Caki2 (cell line): ENCODE measurements around the gene HYI. TPM values are rescaled to one million over a fixed set of nuclear protein-coding genes. Genes with fewer than 3 reads are reported as not detected.
"Not testable (repeated sequence)": the region's sequence is repeated elsewhere in the genome, so short reads cannot be mapped to it uniquely, and the experiment has no call there.

Experiments used
- DNase-seq: peaks from one replicate; pipeline ENCODE4 v3.0.0-alpha.2; 2015; ENCODE audit warnings: low read depth
- in situ Hi-C: cut with HindIII; loops from 2 replicates; pipeline ENCODE4 v1.10.0; 2016; ENCODE audit warnings: low sequenced_read_pairs, low pct_unique_long_range_greater_than_20kb, mixed read lengths
- total RNA-seq: library from RNA; depleted of rRNA; stranded (reverse); fragments of >200 nt; shearing (Covaris generic); gene quantifications from 2 replicates; pipeline ENCODE4 v1.2.3, GENCODE V29; 2014; ENCODE audit warnings: low replicate concordance; rRNA removed

HYI gene
- total RNA-seq, 1 experiment from 2014 or later = 79.4 TPM

GRCh38 chr1:43420874-43421273 lies 32.9 kb downstream of the HYI start:
- no peak for DNase-seq
- in situ Hi-C loops = no loop called here

- in situ Hi-C loops = no loop called here
- DNase-seq = no peak
Measured at GRCh38 chr1:43419627-43420425, 33.9 kb downstream of the HYI start.

- in situ Hi-C loops = no loop called here
- DNase-seq = no peak
Measured at GRCh38 chr1:43418858-43419257, 34.9 kb downstream of the HYI start.

- in situ Hi-C loops = no loop called here
- DNase-seq = no peak
Measured at GRCh38 chr1:43415901-43416300, 37.8 kb downstream of the HYI start.

GRCh38 chr1:43414634-43415223 lies 39.0 kb downstream of the HYI start:
- in situ Hi-C loops = no loop called here
- peak; percentile 48 for DNase-seq

GRCh38 chr1:43413426-43413825 lies 40.3 kb downstream of the HYI start:
- in situ Hi-C loops, DNase-seq: not testable (repeated sequence)

- DNase-seq = no peak
- in situ Hi-C loops = no loop called here
Measured at GRCh38 chr1:43410571-43410970, 43.2 kb downstream of the HYI start.

GRCh38 chr1:43405876-43406234 lies 47.9 kb downstream of the HYI start:
- in situ Hi-C loops = no loop called here

GRCh38 chr1:43405219-43405875 lies 48.4 kb downstream of the HYI start:
- no peak for DNase-seq
- in situ Hi-C loops = no loop called here

More at GRCh38 chr1:43405876-43406234, 47.9 kb downstream of the HYI start:
- DNase-seq = no peak

- in situ Hi-C loops = no loop called here
- DNase-seq = no peak
Measured at GRCh38 chr1:43404353-43404752, 49.4 kb downstream of the HYI start.

- no peak for DNase-seq
- in situ Hi-C loops = no loop called here
Measured at GRCh38 chr1:43402089-43402865, 51.5 kb downstream of the HYI start.

Other genes starting within 250 kb of the HYI start
- gene TMEM125, start 183.9 kb downstream of the HYI start, total RNA-seq = not detected in 2 replicates
- gene C1orf210, start 168.3 kb downstream of the HYI start, total RNA-seq = not detected in 2 replicates
- not detected in 2 replicates for gene TIE1, start 152.9 kb downstream of the HYI start, total RNA-seq
- gene MPL, start 116.1 kb downstream of the HYI start, total RNA-seq = not detected in 2 replicates
- 166 and 220 TPM in 2 replicates for gene CDC20, start 95.0 kb downstream of the HYI start, total RNA-seq
- 92.7 and 104 TPM in 2 replicates for gene ELOVL1, start 85.9 kb downstream of the HYI start, total RNA-seq
- gene MED8, start 64.1 kb downstream of the HYI start, total RNA-seq = 43.0 and 59.0 TPM in 2 replicates
- 6.1 and 13.3 TPM in 2 replicates for gene SZT2, start 64.0 kb downstream of the HYI start, total RNA-seq
- 74.1 and 105 TPM in 2 replicates for gene PTPRF, start 77.0 kb upstream of the HYI start, total RNA-seq
- gene KDM4A, start 196.2 kb upstream of the HYI start, total RNA-seq = 13.7 and 15.5 TPM in 2 replicates